Stimulated activated naive CD4-positive, alpha-beta T cell treated with Interleukin-2 at 50 U/mL for 16 hours (primary cell): Measurements from ENCODE around the gene CTCFL.

Experiments
- DNase-seq: peaks from one replicate; lab custom pipeline; 2025; lab: John Stamatoyannopoulos, UW

CTCFL gene

DNA sequence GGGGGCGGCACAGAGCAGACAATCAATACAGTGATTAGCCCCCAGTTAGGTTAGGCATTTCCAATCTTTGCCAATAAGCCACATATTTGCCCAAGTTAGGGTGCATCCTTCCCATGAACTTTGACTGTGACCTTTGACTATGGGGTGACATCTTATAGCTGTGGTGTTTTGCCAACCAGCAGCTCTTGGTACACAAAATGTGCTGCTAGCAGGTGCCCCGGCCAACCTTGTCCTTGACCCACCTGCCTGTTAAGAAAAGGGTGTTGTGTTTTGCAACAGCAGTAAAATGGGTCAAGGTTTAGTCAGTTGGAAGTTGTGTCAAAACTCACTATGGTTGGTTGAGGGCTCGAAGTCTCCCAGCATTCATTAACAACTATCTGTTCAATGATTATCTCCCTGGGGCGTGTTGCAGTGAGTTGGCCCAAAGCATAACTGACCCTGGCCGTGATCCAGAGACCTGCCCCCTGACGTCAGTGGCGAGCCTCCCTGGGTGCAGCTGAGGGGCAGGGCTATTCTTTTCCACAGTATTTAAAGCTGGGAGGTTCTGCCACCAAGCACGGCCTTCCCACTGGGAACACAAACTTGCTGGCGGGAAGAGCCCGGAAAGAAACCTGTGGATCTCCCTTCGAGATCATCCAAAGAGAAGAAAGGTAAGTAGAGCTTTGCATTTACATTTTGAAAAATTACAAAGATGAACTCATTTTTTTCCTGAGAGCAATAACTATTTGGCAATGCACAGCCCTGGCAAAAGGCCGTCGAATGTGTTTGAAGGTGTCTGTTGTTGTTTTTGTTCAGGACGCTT lies 35.8 kb upstream of the CTCFL start, which contains the start of gene PCK1:
Gene PCK1 (plus strand): TSS at position 557 of the 802 bp plus-strand sequence. CDS start 302 bp downstream, outside the sequence.
- no peak for DNase-seq

DNA sequence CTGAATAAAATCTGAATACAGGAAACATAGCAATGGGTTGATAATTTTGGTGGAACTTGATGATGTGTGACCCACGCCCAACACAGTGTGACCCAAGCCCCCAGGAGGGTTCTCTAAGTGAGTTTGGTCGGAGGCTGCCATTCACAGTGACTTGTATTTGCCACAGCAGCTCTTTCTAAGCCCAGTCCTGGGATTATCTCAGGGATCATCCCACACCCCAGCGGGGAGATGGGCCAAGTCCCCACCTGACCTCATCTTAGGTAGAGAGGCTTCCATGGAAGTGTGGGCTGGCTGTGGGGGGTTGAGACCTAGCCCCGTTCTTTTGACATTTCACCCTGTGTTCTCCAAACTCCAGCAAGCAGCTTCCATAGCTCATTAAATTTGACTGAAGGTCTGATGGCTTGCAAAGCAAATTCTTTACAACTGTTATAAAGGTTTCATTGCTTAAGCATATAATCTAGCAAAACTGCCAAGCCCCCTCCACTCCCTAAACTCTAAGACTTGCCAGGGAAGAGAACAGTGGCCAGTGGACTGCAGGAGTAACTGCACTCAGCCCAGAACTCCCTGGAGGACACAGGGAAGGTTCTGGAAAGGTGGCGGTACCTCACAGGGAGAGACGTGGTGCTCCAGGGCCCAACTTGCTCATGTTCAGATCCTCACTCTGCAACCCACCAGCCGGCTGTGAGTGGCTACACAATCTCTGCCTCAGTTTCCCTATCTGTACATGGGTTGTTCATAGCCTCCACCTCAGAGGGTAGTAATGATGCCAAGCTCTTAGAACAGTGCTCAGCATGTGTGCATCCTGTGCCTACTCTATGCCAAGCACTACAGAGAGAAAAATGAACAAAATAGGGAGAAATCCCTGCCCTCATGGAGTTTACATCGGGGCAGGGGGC lies 35.0 kb upstream of the CTCFL start:
- DNase-seq, result no peak

DNA sequence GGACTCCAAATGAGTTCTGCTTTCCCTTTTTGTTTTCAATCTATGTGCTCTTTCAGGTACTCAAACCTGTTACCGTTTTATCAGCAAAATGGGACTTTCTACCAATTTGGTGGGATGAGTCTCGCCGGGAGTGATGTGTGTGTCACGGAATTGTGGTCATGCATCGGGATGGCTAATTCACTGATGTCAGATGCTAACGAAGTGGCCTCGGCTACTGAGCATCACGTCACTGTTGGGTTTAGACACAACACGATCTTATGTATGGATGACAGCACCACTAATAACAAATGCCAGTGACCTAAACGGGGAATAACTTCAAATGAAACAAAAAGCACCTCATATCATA lies 34.3 kb upstream of the CTCFL start:
- DNase-seq, result no peak

DNA sequence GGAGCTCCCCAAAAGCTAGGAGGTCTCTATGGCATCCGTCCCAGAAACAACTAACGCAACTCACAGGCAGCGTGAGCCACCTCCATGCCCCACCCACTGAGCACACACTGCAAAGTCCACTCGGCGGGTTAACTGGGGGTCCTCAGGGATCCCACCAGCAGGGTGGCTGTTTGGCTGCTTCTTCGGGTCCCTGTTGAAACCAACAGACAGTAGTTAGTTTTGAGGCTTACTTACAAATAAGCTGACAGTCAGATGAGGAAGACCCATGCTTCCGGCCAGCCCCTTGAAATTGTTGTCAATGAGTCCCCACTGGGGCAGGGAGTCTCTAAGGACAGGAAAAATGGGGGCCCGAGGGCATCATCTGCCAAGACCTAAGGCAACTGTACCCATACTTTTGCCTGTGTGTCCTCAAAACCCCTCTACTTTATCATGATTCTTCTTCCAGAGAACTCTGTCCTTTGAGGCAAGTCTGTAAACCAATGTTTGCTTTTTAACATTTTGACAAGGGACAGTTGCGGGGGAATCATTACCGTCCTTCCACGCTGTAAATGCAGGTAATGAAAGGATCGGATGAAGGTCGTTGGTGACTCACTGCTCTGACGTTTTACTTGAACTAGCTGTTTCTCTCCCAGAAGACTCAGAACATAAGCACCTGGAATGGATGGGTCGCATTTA lies 33.8 kb upstream of the CTCFL start:
- DNase-seq, result no peak

DNA sequence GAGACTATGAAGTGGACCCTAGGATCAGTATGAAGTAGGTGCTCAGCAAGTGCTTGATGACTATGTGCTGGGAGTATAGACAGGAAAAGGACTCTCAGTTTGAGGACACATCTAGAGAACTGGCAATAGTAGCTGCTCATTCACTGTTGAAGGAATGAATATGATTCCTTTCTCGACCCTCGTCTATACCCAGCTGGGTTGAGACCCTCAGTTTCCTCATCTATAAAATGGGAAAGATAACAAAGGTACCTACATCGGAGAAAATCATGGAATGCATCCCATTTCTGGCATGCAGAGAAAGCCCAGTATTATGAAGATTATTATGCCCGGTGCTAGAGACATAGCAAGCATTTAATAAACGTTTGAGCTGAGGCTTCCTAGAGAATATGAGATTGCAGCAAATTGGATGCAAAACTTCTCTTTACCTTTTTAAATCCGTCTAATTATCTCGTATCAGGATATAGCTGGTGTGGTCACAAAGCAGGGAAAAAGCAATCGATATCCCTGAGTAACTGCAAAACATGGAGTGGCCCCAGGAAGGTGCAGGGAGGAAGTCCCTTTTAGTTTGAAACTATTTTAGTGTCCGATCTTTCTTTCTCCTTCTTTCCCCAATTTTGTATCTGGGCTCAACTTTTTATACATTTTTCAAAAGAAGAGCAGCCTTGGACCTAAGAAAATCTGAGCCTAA lies 33.1 kb upstream of the CTCFL start:
- DNase-seq, result no peak

DNA sequence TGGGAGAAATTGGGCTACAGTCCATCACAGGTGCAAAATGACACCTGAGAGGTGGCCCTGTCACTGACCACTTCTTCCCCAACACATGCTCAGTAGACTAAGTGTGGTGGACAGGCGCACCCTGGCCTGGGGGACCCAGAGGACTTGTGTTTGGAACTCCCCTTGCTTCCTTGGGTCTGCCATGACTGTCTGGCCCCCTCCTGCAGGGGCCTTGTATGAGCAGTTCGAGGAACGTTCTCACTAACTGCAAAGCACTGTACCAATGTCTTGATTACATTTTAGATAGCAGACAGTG lies 32.0 kb upstream of the CTCFL start:
- DNase-seq, result no peak

DNA sequence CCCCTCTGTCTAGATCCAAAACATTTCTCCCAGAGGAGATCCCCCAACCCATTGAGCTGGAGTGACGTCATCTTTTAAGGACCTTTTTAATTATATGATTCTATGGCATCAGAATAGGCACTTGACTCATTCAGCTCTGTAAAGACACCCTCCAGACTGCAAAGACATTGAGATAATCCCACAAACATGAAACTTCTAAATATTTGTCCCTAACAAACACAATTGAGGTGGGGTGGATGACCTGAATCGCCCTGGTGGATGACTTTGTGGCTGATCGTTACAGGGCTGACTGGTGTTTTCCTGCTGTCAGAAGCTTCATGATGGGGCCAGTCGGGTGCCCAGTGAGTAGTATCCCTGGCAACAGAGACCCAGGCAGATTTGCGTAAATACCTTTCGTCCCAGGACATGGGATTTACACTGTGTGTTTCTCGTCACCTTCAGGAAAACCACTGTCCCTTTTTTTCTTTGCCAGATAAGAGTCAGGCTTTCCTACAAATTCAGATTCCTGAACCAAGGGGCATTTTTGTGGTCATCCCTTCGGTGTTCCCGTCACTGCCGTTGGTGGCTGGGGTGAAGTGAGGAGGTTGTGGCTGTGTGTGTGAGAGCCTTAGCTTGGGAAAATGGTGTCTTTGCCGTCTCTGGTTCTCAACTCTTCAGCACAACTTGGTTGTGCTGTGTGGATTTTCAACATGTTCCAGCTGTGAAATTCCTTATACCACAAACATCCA lies 30.7 kb upstream of the CTCFL start:
- DNase-seq, result no peak

DNA sequence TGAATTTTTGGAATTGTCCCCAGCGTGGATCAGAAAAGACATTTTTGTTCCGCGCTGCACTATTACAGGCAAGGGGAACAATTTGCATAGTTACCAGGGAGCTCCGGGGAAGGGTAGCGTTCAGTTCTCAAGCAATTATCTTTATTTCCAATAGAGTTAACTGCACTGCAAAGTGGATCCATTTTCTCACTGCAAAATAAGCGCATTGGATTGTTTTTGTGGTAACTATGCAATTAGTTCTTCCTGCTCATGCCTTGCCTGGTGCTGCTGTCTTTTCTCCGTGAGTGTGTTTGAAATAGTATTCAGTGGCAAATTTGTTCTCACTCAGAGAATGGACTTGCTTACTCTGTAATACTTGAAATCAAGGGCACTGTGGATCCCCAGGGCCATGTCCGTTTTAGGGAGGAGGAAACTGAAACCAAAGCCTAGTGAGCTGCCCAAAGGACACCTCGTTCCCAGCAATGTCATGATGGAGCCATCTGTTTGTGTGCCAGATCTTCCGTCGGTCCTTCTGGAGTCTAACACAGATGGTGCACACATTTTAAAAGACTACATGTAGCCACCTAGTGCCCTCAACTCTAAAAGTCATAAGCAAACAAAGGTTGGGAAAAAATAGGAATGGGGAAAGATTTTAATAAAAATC lies 28.6 kb upstream of the CTCFL start:
- no peak for DNase-seq

DNA sequence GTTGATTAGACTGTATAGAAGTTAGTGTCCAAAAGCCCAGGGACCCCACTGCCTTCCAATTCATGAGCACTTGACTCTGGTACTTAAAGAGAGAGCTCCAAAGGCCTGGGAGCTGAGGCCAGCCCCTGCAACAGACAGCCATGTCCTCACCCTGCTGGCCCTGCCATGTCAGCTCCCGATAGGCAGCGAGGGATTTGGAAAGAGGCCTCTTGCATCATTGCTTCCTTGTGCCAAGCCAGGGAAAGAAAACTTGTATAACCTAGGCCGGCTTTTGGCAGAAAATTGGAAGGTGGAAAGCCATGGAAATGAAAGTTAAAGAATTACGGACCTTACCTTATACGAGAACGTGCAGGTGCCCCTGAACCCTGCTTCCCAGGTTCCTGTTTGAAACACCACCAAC lies 27.5 kb upstream of the CTCFL start:
- no peak for DNase-seq

DNA sequence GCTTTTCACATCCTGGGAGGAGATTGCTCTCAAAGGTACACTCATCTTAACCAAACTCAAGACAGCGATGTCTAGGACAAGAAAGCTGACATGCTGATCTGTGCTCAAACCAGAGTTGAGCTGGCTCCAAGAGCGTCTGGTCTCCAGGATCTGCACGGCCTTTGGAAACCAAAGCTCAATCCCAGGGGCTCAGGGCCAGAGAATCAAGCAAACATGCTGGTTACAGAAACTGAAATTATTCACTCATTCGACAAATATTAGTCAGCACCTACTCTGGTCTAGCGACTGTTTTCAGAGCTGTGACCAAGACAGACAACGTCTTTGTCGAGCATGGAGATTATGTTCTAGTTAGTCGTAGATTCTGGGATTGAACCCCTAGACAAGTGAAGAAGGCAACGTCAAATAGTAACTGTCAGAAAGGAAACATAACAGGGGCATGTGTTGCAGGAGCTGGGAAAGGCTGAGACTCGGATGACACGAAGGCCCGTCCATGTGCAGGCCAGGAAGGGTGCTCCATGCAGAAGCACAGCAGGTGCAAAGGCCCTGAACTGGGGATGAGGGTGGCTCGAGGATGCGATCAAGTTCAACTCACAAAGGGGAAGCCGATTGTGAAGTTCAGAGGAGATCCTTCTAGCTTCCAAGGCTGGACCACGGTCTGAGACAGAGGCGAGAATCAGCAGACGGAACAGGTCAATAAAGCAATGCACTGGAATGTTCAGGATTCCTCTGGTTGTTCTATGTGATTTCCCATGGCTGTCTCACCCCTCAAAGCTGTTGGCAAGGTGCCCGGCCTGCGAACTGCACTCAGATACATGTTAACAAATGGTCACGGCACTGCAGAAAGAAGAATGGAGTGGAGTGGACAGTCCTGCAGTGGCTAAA lies 23.5 kb upstream of the CTCFL start:
- no peak for DNase-seq

DNA sequence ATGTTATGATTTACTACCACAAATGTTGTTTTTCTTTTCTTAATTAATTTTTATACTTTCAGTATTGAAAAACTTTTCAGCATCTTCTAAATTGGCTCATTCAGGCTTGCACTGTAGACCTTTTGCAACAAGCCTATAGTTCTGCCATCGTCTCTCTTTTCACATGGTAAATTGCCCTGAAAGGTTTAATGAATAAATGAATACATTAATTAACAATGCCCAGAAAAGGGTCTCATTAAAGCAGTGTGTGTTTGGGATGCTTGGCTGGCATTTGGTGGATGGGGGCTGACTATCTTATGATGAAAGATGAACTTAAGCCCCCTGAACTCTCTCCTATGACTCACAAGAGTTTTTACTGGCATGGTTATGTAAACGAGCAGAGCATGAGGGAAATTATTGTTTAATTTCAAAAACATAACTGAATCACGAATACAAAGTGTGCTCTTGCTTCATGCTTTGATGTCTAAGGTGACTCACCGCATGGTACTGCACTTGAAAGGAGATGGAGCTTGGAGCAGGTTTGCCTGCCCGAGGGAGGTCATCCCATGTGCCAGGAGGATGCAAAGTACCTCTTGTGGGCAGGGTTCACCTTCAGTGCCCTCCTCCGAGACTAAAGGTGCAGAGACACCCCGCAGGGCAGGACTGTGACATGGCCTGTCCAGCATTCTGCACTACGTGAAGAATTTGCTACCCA lies 22.2 kb upstream of the CTCFL start:
- DNase-seq, result no peak

DNA sequence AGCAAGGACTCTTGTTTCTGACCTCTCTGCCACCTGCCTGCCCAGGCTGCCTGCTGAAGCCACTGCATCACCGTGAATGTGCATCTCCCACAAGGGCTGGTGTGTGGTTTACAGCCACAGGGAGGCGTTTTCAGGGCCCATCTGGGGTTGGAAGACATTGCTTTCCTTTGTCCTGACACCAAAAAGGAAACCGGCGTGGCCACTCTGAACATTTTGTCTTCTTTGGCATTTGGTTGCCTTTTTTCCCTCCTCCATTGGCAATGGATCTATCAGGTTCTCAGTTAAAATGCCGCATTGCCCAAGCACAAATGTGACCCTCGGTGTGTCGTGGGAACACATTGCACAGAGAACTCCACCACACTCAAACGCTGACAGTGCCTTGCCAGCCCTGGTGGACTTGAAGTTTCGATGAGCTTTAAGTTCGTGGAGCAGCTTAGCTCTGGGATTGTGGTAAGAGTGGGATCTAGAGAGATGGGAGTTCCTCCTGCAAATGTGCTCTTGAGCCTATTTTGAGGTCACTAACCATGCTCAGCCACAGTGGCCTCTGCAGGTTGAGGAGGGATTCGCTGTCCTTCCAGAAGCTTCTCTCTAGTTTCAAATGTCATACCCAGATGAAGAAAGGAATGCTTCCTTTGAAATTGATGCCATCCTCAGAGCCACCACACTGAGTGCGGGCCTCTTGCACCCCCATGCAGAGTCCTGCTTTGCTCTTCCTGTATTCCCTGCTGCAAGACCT lies 21.2 kb upstream of the CTCFL start:
- no peak for DNase-seq

DNA sequence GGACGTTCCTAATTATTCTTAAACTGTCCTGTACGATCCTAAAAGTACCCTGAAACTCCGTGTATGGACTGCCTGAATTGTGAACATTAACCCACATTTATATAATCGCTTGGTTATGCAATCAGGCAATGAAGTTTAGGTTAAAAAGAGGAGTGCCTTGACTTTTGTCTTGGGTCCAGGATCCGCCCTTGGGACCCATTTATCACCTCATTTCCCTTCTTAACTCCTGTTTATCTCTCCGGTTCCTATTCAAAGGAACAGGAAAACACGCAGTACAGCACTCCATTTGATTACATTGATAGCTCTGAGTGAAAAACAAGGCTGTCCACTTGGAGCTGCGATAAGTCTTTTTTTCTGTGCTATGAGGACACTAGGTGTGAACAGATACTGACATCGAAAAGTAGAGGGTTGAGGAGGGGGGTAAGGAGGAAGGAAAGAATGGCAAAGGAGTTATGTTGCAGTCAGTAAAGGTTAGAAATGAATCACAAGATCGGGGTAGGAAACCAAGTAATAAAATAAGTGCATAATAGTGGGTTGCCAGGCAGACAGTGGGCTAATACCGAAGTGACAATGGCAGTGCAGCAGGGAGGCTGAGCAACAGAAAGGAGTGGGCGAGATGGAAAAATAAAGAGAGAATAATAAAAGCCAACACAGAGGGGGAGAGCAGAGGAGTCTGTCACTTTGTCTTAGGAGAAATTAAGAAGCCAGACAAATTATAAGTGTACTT lies 20.1 kb upstream of the CTCFL start:
- no peak for DNase-seq

DNA sequence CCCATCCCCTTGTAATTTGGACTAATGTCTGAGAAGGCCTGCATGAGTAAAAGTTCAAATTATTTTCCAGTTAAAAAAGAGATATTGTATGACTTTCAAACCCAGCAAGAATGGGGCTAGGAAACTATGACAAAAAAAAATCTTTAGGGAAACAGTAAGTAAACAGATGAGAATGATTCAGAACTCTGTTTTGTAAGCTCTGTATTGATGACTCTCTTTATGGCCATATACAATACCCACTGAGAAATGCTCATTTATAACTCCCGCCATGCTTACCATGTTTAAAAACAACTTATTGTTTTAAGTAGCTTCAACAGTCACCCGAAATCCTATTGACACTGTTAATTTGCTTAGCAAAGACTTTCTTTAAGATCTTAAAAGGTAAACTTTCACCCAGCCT lies 18.8 kb upstream of the CTCFL start:
- DNase-seq, result no peak

DNA sequence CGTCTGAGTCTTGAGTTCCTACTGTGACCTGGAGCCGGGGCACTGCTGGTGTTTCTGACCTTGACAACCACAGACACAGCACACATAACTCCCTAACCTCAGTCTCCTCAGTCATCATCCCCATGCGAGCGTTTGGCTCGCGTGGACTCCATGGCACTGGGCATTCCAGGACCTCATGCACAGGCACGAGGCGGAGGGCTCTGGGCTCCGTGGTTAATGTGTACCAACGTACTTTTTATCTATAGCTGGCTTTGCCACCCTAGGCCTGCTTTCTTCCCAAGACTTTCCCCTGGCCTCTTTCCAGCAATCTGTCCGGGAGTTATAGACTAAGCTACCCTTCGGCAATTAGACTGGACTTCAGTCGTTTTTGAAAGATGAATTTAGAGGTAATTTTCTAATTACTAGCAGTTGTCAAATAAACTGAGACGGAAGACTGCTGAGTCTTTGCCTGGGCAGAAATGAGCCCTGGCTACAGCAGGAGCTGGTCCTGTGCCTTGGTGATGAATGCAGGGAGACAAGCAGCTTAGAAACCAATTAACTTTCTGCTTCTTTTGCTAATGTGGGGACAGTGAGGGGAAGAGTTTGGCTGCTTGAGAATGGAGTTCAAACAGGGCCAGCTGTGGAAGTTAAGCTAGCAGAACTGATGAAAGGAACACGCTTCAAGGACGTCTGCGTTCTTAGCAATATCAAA lies 16.1 kb upstream of the CTCFL start:
- DNase-seq, result no peak

DNA sequence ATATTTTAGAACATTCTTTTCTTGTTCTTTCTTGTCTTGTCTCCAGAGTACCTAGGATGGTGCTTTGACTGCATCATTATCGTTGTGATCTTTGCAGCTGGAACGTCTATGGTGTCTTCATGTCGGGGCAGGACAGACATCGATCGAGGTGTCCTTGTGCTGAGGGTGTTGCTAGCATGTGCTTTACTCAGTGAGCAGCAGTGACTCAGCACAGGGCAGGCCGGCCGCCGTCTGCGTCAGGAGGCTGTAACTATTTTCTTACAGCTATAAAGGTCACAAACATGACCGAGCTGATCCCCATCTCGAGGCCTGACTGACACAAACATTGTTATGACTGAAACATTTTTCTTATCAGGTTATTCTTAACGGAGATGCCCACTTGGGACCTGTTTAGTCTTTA lies 14.9 kb upstream of the CTCFL start:
- DNase-seq, result no peak

DNA sequence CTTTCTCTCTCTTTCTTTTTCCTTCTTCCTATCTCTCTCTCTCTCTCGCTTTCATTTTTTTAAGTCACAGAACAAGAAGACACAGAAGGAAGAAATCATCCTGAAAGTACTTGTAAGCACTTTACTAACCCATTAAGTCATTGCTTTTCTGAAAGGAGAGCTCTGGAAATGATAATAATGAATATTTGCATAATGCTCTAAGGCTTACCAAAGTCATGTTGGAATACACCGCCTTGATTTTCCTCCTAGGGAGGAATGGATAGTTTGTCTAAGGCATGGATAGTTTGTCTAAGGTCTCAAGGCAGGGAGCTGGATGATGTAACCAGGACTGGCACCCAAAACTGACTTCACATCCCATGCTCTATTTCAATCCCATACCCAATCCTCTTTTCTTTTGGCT lies 12.9 kb upstream of the CTCFL start:
- DNase-seq, result no peak
